Measurements from ENCODE around the gene ASIC3.
"Not testable (repeated sequence)": the region's sequence is repeated elsewhere in the genome, so short reads cannot be mapped to it uniquely, and the experiment has no call there.

ASIC3 gene

GRCh38 chr7:151010307-151011096 lies 37.8 kb upstream of the ASIC3 start:
- Mint-ChIP-seq H3K27ac (peak overlapping the region; percentile 82), H3K4me1 (ENCODE audit: low read depth) (peaks cover 61% of the 10 kb centered on the region), H3K4me3 (peak overlapping the region; percentile 25), H3K36me3 (no peaks in the 10 kb centered on the region), H3K27me3 (no peaks in the 10 kb centered on the region), H3K9me3 (ENCODE audit: low read depth) (no peaks in the 10 kb centered on the region)

DNA sequence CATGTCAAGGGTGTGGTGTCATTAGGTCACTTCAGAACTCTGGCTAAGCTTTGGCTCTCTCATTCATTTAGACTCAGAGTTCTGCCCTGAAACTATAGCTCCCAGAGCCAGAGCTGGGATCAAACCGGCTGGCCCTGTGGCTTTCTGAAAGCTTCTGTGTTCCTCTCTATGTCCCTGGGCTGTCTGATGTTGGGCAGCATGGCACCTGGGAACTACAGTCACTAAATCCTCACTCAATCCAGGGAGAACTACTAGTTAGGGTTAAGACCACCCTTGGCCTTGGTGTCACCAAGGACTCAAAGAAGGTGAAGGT lies 37.3 kb upstream of the ASIC3 start:
- Mint-ChIP-seq H3K4me1 (ENCODE audit: low read depth) (peaks cover 60% of the 10 kb centered on the region), H3K4me3 (peak overlapping the region; percentile 25), H3K27me3 (no peaks in the 10 kb centered on the region), H3K9me3 (ENCODE audit: low read depth) (no peaks in the 10 kb centered on the region), H3K36me3 (no peaks in the 10 kb centered on the region), H3K27ac (peak overlapping the region; percentile 82)

DNA sequence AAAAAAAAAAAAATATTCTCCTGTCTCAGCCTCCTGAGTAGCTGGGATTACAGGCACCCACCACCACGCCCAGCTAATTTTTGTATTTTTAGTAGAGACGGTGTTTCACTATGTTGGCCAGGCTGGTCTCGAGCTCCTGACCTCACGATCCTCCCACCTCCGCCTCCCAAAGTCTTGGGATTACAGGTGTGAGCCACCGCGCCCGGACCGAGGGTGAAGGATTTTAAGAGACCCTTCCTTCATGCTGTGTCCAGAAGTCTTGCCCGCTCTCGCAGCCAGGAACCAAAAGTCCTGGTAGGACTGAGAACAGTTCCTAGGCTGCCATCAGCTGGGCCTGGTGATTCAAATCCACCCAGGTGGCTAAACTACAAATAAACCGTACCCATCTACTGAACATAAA lies 36.7 kb upstream of the ASIC3 start:
- peak overlapping the region; percentile 33 for H3K4me3 Mint-ChIP-seq
- H3K4me1 Mint-ChIP-seq (ENCODE audit: low read depth) = peaks cover 64% of the 10 kb centered on the region
- H3K27ac Mint-ChIP-seq = peak overlapping the region; percentile 83
- H3K9me3 Mint-ChIP-seq (ENCODE audit: low read depth); H3K27me3 Mint-ChIP-seq; H3K36me3 Mint-ChIP-seq: not testable (repeated sequence)

- H3K4me1 Mint-ChIP-seq (ENCODE audit: low read depth) = peaks cover 68% of the 10 kb centered on the region
- H3K4me3 Mint-ChIP-seq = peak overlapping the region; percentile 63
- H3K27me3 Mint-ChIP-seq = no peaks in the 10 kb centered on the region
- no peaks in the 10 kb centered on the region for H3K9me3 Mint-ChIP-seq (ENCODE audit: low read depth)
- no peaks in the 10 kb centered on the region for H3K36me3 Mint-ChIP-seq
- peak overlapping the region; percentile 84 for H3K27ac Mint-ChIP-seq
Measured at GRCh38 chr7:151012031-151012692, 36.2 kb upstream of the ASIC3 start.

DNA sequence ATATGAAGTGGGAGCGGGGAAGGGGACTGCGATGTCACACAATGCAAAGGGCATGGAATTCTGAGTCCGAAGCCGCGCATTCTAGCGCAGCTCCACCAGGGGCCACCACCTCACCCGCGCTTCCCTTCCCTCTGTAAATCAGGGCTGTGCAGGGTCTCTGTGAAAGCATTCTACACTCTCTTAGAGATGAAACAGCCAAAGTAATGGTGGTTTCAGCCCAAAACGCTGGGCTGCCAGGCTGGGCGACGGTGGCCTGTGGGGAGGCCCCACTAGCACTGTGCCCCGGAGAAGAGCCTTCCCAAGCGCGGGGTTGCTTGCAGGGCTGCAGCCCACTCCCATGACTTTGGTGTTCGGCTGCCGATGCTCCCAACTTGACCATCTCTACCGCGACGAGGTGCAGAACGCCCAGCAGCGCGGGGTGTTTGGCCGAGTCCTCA lies 35.4 kb upstream of the ASIC3 start:
- Mint-ChIP-seq H3K4me3 (peak overlapping the region; percentile 63), H3K36me3 (no peaks in the 10 kb centered on the region), H3K9me3 (ENCODE audit: low read depth) (no peaks in the 10 kb centered on the region), H3K4me1 (ENCODE audit: low read depth) (peaks cover 67% of the 10 kb centered on the region), H3K27ac (peak overlapping the region; percentile 84), H3K27me3 (no peaks in the 10 kb centered on the region)

DNA sequence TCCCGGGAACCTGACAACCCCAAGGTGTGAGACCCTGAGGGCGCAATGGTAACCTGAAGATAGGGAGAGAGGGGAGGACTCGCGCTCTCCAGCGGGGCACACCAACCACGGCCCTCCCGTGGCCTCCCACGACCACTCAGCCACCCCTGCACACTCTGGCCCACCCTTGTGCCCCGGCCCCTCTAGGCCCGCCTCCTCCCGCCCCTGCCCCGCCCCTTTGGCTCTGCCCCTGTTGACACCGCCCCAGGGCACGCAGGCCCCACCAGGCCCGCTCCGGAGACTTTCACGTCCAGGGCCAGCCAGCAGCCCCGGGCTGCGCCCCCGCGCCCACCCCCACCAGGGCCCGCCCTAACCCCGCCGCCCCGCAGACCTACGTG lies 35.0 kb upstream of the ASIC3 start:
- Mint-ChIP-seq H3K9me3 (ENCODE audit: low read depth) (no peaks in the 10 kb centered on the region), H3K27ac (no peak overlapping the region), H3K36me3 (no peaks in the 10 kb centered on the region), H3K4me1 (ENCODE audit: low read depth) (peaks cover 66% of the 10 kb centered on the region), H3K27me3 (no peaks in the 10 kb centered on the region), H3K4me3 (no peak overlapping the region)

- no peaks in the 10 kb centered on the region for H3K9me3 Mint-ChIP-seq (ENCODE audit: low read depth)
- H3K27me3 Mint-ChIP-seq = no peaks in the 10 kb centered on the region
- no peaks in the 10 kb centered on the region for H3K36me3 Mint-ChIP-seq
- peak overlapping the region; percentile 91 for H3K4me3 Mint-ChIP-seq
- peak overlapping the region; percentile 92 for H3K27ac Mint-ChIP-seq
- peaks cover 65% of the 10 kb centered on the region for H3K4me1 Mint-ChIP-seq (ENCODE audit: low read depth)
Measured at GRCh38 chr7:151013733-151014497, 34.4 kb upstream of the ASIC3 start.

DNA sequence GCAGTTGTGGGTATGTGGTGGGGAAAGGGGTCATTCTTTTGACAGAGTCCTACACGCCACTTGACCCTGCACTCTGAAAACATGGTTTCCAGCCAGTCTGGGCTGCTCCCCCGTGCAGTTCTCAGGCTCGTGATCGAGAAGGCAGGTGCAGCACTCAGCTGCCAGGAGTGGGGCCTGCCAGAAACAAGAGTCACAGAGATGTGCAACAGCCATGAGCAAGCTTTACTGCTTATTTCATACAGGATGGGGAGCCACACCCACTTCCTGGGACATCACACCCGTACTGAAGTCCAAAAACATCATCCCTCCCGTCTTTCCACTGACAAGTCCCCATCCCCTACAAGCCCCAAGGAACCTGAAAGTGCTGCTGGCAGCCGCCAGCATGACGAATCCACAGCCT lies 33.4 kb upstream of the ASIC3 start:
- Mint-ChIP-seq H3K4me3 (peak overlapping the region; percentile 91), H3K27ac (peak overlapping the region; percentile 92), H3K9me3 (ENCODE audit: low read depth) (no peaks in the 10 kb centered on the region), H3K4me1 (ENCODE audit: low read depth) (peaks cover 69% of the 10 kb centered on the region), H3K36me3 (no peaks in the 10 kb centered on the region), H3K27me3 (no peaks in the 10 kb centered on the region)

GRCh38 chr7:151015967-151016366 lies 32.4 kb upstream of the ASIC3 start:
- no peaks in the 10 kb centered on the region for H3K27me3 Mint-ChIP-seq

DNA sequence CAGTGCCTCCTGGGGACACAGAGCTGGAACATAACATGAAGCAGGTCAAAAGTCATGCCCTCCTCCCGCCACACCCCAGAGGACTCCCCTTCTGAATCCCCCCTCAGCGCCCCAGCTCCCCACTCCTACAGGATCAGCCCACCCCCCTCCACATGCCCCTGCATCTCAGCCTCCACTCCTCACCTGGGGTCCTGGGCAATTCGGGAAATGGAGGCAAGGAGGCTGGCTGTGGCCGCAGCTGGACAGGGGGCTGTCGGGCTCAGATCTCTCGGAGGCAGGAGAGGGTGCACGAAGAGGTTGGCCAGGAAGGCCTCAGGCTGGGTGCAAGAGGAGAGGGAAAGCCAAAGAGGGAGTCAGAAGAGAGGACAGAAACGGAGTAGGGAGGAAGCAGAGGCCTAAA lies 31.8 kb upstream of the ASIC3 start:
- Mint-ChIP-seq H3K27ac (peak overlapping the region; percentile 22), H3K36me3 (no peaks in the 10 kb centered on the region), H3K9me3 (ENCODE audit: low read depth) (no peaks in the 10 kb centered on the region), H3K4me3 (peak overlapping the region; percentile 83), H3K4me1 (ENCODE audit: low read depth) (peaks cover 58% of the 10 kb centered on the region), H3K27me3 (no peaks in the 10 kb centered on the region)

More at GRCh38 chr7:151015967-151016366, 32.4 kb upstream of the ASIC3 start:
- no peaks in the 10 kb centered on the region for H3K9me3 Mint-ChIP-seq (ENCODE audit: low read depth)
- H3K36me3 Mint-ChIP-seq = no peaks in the 10 kb centered on the region
- no peak overlapping the region for H3K27ac Mint-ChIP-seq
- peaks cover 61% of the 10 kb centered on the region for H3K4me1 Mint-ChIP-seq (ENCODE audit: low read depth)
- H3K4me3 Mint-ChIP-seq = peak overlapping the region; percentile 17

GRCh38 chr7:151016942-151017341 lies 31.4 kb upstream of the ASIC3 start:
- Mint-ChIP-seq H3K4me1 (ENCODE audit: low read depth) (peaks cover 54% of the 10 kb centered on the region), H3K27ac (peak overlapping the region; percentile 28), H3K4me3 (peak overlapping the region; percentile 83), H3K36me3 (no peaks in the 10 kb centered on the region), H3K27me3 (no peaks in the 10 kb centered on the region), H3K9me3 (ENCODE audit: low read depth) (no peaks in the 10 kb centered on the region)

DNA sequence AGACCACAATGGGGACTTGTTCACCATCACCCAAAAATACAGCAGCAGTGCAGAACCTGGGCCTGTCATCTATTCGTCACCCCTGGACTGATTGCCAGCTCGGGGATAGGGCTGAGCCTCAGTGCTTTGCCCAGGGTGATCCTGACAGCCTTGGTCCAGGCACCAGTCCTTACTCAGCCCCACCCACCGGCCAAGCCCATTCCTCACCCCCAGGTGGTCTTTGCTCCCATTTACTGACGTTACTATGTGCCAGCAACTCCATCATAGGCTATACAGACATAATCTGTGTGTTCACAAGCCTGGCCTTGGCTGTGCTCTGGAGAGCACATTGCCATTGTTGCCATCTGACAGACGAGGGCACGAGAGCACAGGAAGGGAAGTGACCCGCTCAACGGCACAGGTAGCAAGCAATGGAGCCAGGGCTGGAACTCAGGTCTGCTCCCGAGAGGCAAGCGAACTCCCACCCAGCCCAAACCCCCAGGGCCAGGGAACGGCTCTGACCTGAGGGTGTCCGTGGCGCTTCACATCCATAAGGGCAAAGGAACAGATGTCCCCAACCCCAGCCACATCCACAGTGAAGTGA lies 30.9 kb upstream of the ASIC3 start:
- Mint-ChIP-seq H3K36me3 (no peaks in the 10 kb centered on the region), H3K9me3 (ENCODE audit: low read depth) (no peaks in the 10 kb centered on the region), H3K4me1 (ENCODE audit: low read depth) (peaks cover 50% of the 10 kb centered on the region), H3K27ac (peak overlapping the region; percentile 24), H3K4me3 (peak overlapping the region; percentile 83), H3K27me3 (no peaks in the 10 kb centered on the region)

- Mint-ChIP-seq H3K27me3 (peaks cover 2% of the 10 kb centered on the region), H3K9me3 (ENCODE audit: low read depth) (no peaks in the 10 kb centered on the region), H3K36me3 (no peaks in the 10 kb centered on the region), H3K4me3 (peak overlapping the region; percentile 83), H3K4me1 (ENCODE audit: low read depth) (peaks cover 45% of the 10 kb centered on the region), H3K27ac (peak overlapping the region; percentile 82)
Measured at GRCh38 chr7:151017953-151018420, 30.3 kb upstream of the ASIC3 start.

DNA sequence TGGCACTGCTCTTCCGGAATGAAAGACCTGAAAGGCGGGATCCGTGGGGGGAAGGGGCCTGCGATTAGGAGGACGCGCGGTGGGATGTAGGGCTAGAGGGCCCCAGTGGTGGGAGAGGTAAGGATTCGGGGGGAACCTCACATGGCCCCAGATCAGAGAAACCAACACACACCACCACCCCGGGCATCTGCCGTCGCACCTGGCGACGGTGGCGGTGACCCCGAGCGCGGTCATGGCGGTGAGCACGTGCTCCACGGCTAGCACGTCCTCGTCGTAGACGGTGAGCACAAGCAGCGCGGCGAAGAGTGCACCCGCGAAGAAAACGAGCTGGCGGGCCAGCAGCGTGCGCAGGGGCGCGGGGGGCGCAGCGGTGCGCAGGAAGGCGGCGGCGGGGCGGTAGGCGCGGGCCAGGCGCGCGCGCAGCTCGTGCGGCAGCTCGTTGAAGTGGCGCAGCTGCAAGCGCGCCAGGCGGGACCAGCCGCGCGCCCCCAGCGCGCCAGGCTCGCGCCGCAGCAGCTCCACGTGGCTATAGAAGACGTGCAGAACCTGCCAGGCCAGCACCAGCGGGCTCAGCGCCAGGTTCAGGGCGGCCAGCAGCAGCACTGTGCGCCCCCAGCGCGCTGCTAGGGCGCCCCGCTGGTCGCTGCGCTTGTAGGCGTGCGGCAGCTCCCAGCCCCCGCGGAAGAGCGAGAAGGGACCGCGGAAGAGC lies 29.8 kb upstream of the ASIC3 start:
- Mint-ChIP-seq H3K27ac (peak overlapping the region; percentile 82), H3K4me3 (peak overlapping the region; percentile 83), H3K36me3 (no peaks in the 10 kb centered on the region), H3K9me3 (ENCODE audit: low read depth) (no peaks in the 10 kb centered on the region), H3K4me1 (ENCODE audit: low read depth) (peaks cover 45% of the 10 kb centered on the region), H3K27me3 (peaks cover 2% of the 10 kb centered on the region)

All from activated naive CD8-positive, alpha-beta T cell (primary cell).